IPS-NIHi7 (cell line): ENCODE results near the gene HNMT.

ENCODE experiments used
- DNase-seq: peaks from one replicate; pipeline ENCODE4 v3.0.0; 2012; ENCODE audit warnings: mixed read lengths; ENCODE audit errors: extremely low spot score

Gene HNMT

GRCh38 chr2:138012082-138012481 is 47.8 kb downstream of the HNMT start:
- DNase-seq = no peak

DNA sequence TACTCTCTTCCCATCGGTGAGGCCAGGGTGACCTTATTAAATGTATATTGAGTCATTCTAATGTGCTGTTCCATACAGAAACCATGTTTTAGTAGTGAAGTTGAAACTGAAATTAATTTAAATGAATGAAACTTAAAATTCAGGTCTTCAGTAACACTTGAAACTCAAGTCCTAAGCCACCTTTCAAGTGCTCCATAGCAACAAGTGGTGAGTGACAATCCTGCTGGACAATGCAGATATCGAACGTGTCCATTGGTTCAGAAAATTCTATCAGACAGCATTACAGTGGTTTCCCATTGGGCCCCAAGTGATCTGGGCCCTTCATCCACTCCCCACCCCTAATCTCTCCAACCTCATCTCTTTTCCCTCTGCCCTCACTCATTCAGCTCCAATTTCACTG is 48.7 kb downstream of the HNMT start:
- DNase-seq = no peak

DNA sequence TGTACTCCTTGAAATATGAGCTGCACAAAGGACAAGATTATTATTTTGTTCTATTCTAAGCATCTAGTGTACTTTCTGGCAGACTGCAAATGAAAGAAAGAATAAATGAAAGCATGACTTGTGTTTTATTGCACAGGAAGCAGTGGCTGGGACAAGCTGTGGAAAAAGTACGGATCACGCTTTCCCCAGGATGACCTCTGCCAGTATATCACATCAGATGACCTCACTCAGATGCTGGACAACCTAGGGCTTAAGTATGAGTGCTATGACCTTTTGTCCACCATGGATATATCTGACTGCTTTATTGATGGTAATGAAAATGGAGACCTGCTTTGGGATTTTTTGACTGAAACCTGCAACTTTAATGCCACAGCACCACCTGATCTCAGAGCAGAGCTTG is 49.4 kb downstream of the HNMT start:
- no peak for DNase-seq

- no peak for DNase-seq
These were observed 51.2 kb downstream of the HNMT start for GRCh38 chr2:138015494-138015893.

- no peak for DNase-seq
These were observed 52.2 kb downstream of the HNMT start for GRCh38 chr2:138016351-138017087.

GRCh38 chr2:138017824-138018223 is 53.6 kb downstream of the HNMT start:
- DNase-seq = no peak

DNA sequence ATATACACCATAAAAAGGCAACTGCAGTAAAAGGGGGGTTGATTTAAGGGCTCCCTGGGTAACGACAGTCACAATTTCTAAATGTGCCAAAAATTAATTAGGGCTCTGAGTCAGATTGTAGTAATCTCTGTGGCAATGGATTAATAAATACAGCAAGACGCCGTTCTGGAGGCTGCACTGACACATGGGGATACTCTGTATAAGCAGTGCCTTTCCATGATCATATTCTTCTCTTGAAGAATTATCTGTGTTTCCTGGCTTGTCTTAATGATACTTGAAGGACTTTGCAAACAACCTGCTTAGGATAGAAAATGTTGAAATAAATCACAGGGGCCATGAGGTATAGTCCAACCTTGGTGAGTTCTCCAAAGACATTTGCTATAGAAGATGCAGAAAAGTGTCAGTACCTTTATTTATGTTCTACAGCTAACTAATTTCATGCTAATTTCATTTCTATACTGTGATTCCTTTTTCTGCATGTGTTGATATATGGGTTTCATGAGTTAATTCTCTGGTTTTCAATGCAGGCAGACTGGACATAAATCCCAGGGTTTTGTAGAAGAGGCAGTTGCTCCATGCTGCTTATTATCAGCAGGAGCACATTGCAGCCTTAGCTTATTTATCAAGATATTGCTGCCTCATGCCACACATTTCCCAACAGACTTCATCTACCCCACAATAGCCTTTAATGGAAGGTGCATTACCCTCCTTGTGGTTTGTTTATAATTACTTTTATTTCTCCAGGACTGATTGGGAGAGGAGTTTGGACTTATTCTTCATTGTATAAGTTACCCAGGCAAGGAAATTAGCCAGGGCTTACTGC is 54.8 kb downstream of the HNMT start:
- no peak for DNase-seq

- DNase-seq = peak; percentile 13
These were observed 56.2 kb downstream of the HNMT start for GRCh38 chr2:138020432-138020831.

DNA sequence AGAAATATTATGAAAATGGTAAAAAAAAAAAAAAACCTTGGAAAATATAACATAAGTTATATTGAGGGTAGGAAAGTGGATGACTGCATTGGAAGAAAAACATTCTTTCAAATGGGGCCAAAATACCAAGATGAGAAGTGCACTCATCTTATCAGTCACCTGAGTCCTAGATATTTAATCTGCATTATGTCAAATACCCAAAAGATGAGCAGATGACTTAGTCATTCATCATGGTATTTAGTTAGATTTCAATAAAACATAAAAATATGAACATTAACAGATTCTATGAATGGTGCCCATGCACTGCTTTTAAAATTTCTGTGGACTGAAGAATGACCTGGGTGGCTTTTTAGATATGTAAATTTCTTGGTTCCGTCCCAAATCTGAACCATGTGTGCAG is 56.9 kb downstream of the HNMT start:
- DNase-seq = no peak

GRCh38 chr2:138023298-138023697 is 59.0 kb downstream of the HNMT start:
- no peak for DNase-seq

GRCh38 chr2:138023976-138024375 is 59.7 kb downstream of the HNMT start:
- no peak for DNase-seq

GRCh38 chr2:138026111-138027020 is 62.1 kb downstream of the HNMT start:
- no peak for DNase-seq

DNA sequence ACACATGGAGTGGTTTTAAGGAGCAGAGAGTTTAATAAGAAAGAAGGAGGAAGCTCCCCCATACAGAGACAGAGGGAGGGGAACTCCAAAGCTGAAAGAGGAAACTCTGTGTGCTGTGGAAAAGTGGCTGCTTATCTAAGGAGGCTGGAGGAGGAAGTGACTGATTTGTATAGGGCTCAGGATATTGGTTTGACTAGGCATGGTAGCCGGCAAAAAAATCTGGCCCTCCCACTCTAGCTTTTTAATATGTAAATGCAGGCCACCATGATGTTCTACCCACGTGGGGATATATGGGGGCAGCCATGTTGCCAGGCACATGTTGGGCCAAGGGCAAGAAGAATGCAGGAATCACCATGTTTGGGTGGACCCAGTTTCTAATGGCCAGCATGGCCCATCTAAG is 64.3 kb downstream of the HNMT start:
- no peak for DNase-seq

GRCh38 chr2:138029276-138029675 is 65.0 kb downstream of the HNMT start:
- no peak for DNase-seq

GRCh38 chr2:138030459-138030858 is 66.2 kb downstream of the HNMT start:
- DNase-seq = no peak

DNA sequence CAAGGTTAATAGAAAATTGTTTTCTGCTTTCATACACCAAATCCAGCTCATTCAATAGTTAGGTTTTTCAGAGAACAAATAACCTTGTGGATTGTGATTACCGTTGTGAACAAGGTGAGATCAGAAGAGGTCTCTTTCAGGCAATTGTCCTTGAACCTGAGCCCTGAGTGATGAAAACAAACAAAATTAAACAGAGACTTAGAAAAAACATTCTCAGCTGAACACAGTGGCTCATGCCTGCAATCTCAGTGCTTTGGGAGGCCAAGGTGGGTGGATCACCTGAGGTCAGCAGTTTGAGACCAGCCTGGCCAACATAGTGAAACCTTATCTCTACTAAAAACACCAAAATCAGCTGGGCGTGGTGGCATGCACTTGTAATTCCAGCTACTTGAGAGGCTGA is 68.1 kb downstream of the HNMT start:
- no peak for DNase-seq

DNA sequence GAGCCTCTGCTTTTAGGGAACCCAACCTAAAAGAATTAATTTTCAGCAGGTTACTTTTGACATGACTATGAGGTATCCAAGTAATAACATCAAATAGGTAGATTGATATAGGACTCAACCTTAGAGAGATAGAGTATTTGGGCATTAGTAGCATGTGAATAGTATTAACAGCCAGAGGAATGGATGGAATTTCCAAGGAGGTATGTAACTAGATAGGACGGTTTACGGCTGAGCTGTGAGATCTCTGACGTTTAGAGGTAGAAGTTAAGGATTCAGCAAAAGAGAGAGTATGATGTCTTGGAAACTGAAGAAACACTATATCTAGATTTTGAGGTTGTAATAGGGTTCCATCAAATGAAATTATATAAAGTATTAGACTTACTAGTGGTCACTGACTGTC is 70.3 kb downstream of the HNMT start:
- peak; percentile 18 for DNase-seq

DNA sequence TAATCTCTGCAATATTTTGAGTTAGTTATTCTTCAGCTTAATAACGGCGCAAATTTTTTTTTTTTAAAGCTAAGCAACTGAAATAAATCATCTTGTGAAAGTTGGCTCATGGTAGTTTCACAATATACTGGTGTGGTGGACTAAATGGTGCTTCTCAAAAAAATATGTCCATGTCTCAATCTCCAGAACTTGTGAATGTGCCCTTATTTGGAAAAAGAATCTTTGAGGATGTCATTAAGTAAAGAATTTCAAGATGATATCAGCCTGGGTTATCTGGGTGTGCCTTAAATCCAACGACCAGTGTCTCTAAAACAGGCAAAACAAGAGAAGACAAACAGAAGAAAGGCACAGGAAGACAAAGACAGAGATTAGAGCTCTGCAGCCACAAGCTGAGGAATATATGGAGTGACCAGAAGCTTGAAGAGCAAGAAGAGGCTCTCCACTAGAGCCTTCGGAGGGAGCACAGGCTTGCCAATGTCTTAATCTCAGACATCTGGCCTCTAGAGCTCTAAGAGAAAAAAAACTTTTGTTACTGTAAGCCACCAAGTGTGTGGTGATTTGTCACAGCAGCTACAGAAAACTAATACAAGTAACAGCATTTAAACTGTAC is 71.4 kb downstream of the HNMT start:
- no peak for DNase-seq

DNA sequence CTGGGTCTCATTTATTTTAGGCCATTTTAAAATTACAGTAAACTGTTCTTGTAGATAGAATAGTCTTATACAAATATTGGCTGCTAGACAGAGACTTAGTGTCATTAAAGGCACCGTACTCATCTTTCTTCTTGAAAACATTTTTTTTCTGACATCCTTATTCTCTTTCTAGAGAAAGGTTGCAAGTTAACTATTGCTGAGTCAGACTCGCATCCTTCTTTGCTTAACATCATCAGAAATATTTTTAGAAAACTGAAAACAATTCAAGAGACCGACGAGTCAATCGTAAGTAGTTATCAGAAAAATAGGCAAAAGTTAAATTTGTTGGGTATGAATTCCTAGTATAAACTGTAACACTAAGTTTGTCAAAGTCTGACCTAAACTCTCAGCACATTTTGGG is 72.2 kb downstream of the HNMT start:
- DNase-seq = no peak

DNA sequence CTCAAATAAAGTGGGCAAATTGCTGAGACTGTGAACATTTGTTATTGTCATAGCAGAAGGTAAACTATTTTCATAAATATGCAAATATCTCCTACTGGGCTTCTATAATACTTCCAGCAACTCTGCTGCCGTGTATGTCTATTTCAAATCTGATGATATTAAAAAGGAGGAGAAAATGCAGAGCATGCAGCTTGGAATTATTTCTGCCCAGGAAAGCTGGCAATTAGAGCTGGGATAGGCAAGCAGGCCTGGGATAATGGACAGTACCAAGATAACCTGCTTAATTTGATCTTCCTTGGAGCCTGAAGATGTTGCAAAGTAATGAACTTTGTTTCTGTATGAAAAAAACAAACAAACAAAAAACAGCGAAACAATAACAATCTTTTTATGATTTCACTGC is 72.8 kb downstream of the HNMT start:
- DNase-seq = no peak

GRCh38 chr2:138040616-138041015 is 76.3 kb downstream of the HNMT start:
- DNase-seq = no peak

GRCh38 chr2:138042311-138042710 is 78.0 kb downstream of the HNMT start:
- no peak for DNase-seq
